Ascending aorta (tissue), 2 donors: ENCODE data around the gene ANKRD65. TPM values are rescaled to one million over a fixed set of nuclear protein-coding genes. Genes with fewer than 3 reads are reported as not detected.

Experiments
- DNase-seq, 2 donors: peaks; one replicate each; pipeline ENCODE4 v3.0.0-alpha.2; 2019; ENCODE audit warnings: low spot score in 2 of 2
- H3K27ac ChIP-seq, 2 donors: fragments of 200-600 bp; sonication (generic); one replicate each; pipeline ENCODE4 v1.5.1; 2016 to 2017; ENCODE audit warnings: mild to moderate bottlenecking in 1 of 2
- H3K27me3 ChIP-seq: fragments of 200-600 bp; sonication (generic); one replicate; pipeline ENCODE4 v1.5.1; 2017
- H3K36me3 ChIP-seq, 2 donors: fragments of 200-600 bp; sonication (generic); one replicate each; pipeline ENCODE4 v1.5.1; 2016
- H3K4me1 ChIP-seq, 2 donors: fragments of 200-600 bp; sonication (generic); one replicate each; pipeline ENCODE4 v1.5.1; 2016 to 2017; ENCODE audit warnings: mild to moderate bottlenecking in 1 of 2
- H3K4me3 ChIP-seq, 2 donors: fragments of 200-600 bp; sonication (generic); one replicate each; pipeline ENCODE4 v1.5.1; 2016 to 2017; ENCODE audit warnings: mild to moderate bottlenecking in 1 of 2
- H3K9me3 ChIP-seq, 2 donors: fragments of 200-600 bp; sonication (generic); one replicate each; pipeline ENCODE4 v1.5.1; 2016
- intact Hi-C: fragments of 100-400 bp; cut with DNase I; formaldehyde crosslinking; loops from one replicate; pipeline ENCODE4 v1.15.1; 2023
- total RNA-seq: library from RNA; depleted of rRNA; stranded (reverse); fragments of >200 nt; gene quantifications from one replicate; pipeline ENCODE4 v1.1.0, GENCODE V29; 2016
- TF ChIP-seq, protein P1 (sequence below), 3 experiments: fragments of 200-600 bp in 2 of 3; fragments of 450-650 bp in 1 of 3; sonication (generic) in 2 of 3; IDR thresholded peaks; one replicate each; pipeline ENCODE4 v1.5.1; 2016 to 2019; ENCODE audit warnings: antibody characterized with exemption in 3 of 3, mild to moderate bottlenecking in 1 of 3, moderate library complexity in 1 of 3

ANKRD65 gene
- total RNA-seq, 1 donor from 2014 or later: 12.5 TPM

DNA sequence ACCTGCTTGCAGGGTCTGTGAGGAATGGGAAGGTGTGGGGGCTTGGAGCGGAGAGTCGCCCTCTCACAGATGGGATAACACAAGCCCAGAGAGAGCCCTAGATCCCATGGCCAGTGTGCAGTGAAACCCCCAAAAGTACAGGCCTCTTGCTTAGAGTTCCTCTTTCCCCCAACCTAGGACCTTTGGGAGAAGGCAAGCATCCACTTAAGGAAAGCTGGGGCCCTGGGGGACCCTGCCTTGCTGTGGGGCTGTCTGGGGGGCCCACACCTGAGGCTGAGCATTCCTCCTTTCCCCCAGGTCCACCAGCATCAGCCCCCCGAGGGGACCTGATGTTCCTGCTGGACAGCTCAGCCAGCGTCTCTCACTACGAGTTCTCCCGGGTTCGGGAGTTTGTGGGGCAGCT is 15.6 kb upstream of the ANKRD65 start:
- peaks cover 12 to 23% of the 10 kb centered on the region in 2 donors for H3K4me1 ChIP-seq
- TF ChIP-seq, protein P1, sequence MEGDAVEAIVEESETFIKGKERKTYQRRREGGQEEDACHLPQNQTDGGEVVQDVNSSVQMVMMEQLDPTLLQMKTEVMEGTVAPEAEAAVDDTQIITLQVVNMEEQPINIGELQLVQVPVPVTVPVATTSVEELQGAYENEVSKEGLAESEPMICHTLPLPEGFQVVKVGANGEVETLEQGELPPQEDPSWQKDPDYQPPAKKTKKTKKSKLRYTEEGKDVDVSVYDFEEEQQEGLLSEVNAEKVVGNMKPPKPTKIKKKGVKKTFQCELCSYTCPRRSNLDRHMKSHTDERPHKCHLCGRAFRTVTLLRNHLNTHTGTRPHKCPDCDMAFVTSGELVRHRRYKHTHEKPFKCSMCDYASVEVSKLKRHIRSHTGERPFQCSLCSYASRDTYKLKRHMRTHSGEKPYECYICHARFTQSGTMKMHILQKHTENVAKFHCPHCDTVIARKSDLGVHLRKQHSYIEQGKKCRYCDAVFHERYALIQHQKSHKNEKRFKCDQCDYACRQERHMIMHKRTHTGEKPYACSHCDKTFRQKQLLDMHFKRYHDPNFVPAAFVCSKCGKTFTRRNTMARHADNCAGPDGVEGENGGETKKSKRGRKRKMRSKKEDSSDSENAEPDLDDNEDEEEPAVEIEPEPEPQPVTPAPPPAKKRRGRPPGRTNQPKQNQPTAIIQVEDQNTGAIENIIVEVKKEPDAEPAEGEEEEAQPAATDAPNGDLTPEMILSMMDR (IDR thresholded peaks at IDR 0.05): no peak
- DNase-seq: no peak

DNA sequence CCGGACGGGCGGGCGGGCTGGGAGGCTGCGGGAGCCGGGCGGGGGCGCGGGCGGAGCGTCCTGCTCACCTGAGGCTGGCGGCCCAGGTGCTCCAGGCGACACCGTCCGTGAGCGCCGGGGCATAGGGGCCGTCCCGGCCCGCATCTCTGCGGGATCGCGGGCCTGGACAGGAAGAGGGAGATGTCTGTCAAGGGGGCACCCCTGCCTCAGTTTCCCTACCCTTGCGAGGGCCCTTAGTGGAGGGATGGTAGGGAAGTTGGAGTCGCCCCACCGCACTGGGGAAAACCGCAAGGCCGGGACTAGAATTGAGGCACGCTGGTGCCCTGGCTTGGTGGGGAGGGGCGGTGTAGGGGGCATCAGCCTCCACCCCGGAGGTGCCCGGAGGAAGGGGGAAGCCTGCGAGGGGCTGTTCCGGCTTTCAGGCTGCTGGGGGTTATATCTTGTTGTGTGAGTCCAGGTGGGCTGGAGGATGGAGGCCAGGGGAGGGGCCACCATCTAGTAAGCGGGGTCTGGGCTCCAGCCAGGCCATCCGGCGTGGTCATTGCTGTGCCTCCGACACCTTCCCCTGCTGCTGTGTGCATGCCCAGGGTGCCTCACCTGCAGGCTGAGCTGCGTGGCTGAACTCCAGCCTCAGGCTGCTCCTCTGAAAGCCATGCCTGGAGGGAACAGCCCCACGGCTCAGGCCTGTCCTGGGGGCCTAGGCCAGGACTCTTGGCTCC is 15.0 kb upstream of the ANKRD65 start:
- no peak for DNase-seq
- Histone ChIP-seq H3K27ac (no peak overlapping the region), H3K4me1 (peaks cover 12 to 23% of the 10 kb centered on the region in 2 donors), H3K4me3 (peak overlapping the region; percentile 38 to 53), H3K36me3 (no peaks in the 10 kb centered on the region), H3K27me3 (peaks cover 3% of the 10 kb centered on the region), H3K9me3 (no peaks in the 10 kb centered on the region)
- intact Hi-C loops: no loop called here
- TF ChIP-seq, protein P1 (IDR thresholded peaks at IDR 0.05): no peak

More for the DNA sequence above, 15.6 kb upstream of the ANKRD65 start:
- Histone ChIP-seq H3K27me3 (peaks cover 3% of the 10 kb centered on the region), H3K4me3 (peak overlapping the region in 1 of 2 donors; percentile 53), H3K27ac (no peak overlapping the region), H3K36me3 (no peaks in the 10 kb centered on the region), H3K9me3 (no peaks in the 10 kb centered on the region)
- intact Hi-C loops: no loop called here

DNA sequence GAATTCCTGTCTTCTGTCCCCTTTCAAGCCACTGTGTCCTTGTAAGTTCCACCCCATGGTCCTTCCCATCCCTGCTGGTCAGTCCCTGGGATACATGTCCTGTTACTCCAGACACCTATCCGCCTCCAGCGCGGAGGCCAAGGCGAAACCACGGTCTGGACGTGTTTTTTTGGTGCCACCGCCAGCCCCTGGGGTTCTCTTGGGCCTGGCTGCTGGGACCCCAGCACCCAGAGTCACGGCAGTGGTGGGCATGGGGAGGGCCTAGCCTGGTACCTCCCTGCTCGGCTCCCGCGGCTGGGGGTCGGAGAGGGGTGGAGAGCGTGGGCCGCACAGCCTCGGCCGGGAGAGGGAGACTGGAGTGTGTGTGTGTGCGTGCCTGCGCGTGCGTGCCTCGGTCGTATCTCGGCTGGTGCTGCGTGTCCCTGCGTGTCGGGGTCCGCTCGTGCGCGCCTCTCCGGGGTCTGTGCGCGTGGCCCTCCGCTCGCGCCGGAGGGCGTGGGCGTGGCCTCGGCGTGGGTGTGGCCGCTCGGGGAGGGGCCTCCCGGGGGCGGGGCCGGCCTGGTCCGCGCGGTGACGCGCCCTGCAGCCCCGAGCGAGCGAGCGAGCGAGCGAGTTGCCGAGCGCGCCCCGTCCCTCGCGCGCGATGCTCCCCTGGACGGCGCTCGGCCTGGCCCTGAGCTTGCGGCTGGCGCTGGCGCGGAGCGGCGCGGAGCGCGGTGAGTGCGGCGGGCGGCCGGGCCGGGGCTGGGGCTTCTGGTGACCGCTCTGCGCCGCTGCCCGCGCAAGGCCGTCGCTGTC is 14.2 kb upstream of the ANKRD65 start, which contains the start of gene VWA1:
TSS of gene VWA1 (plus strand) at position 585 of the 798 bp plus-strand sequence. CDS start at position 644, 59 bp downstream.
- H3K27me3 ChIP-seq: peaks cover 3% of the 10 kb centered on the region
- no peaks in the 10 kb centered on the region for H3K9me3 ChIP-seq
- intact Hi-C loops: no loop called here
- TF ChIP-seq, protein P1 (IDR thresholded peaks at IDR 0.05): no peak
- no peaks in the 10 kb centered on the region for H3K36me3 ChIP-seq
- H3K4me1 ChIP-seq: peaks cover 15 to 31% of the 10 kb centered on the region in 2 donors
- no peak for DNase-seq
- H3K27ac ChIP-seq: peak within 1 kb of the TSS; percentile 81 to 82
- peak within 1 kb of the TSS; percentile 38 to 53 for H3K4me3 ChIP-seq

DNA sequence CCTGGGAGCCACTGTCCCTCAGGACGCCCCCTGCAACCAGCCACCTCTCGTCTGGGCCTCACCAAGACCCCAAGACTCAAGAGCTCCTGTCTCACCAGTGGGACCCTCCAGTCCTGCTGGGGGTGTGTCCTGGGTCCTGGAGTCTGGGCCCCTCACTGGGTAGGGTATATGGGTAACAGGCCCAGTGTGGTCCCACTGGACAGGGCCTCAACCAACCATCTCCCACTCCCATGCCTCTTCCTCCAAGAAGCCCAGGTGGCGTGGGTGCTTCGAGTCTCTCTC is 13.7 kb upstream of the ANKRD65 start:
- H3K27ac ChIP-seq: peak overlapping the region; percentile 81 to 82
- no peak for DNase-seq
- TF ChIP-seq, protein P1 (IDR thresholded peaks at IDR 0.05): no peak
- H3K4me3 ChIP-seq: peak overlapping the region in 1 of 2 donors; percentile 34
- intact Hi-C loops: no loop called here
- H3K4me1 ChIP-seq: peaks cover 15 to 34% of the 10 kb centered on the region in 2 donors
- H3K36me3 ChIP-seq: no peaks in the 10 kb centered on the region
- H3K27me3 ChIP-seq: peaks cover 3% of the 10 kb centered on the region
- no peaks in the 10 kb centered on the region for H3K9me3 ChIP-seq

DNA sequence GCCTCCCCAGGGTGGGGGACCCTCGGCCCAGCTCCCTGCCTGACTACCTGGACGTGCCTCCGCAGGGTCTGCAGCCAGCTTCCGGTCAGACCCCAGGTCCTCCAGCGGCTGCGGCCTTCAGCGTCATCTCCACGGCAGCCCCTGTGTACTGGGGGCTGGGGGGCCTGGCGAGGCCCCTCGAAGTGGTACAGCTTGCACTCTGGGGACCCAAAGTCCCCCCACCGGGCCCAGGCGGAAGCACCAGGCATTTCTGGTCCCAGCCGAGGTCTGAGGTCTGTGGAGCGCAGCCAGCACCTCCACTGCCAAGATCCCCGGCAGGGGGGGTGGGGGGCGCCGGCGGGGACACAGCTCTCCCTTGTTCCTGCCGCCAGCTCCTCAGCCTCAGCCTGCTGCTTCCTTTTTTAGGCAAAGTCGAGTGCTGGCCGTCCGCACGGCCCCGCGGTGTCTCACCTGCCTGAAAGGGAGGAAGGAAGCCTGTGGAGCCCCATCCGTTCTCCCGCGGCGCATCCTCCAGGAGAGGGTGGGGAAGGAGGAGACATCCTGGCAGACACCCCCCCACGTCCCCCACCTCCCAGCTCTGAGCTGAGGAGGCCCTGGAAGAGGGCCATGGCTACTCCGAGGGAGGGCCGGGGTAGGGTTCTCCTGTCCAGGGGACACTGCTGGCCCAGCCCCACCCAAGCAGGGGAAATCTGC is 13.2 kb upstream of the ANKRD65 start:
- Histone ChIP-seq H3K36me3 (no peaks in the 10 kb centered on the region), H3K4me3 (peak overlapping the region in 1 of 2 donors; percentile 34), H3K27me3 (peaks cover 3% of the 10 kb centered on the region), H3K4me1 (peaks cover 15 to 34% of the 10 kb centered on the region in 2 donors), H3K9me3 (no peaks in the 10 kb centered on the region), H3K27ac (peak overlapping the region; percentile 81 to 82)
- TF ChIP-seq, protein P1 (IDR thresholded peaks at IDR 0.05): no peak
- intact Hi-C loops: no loop called here
- no peak for DNase-seq
